Colon (tissue), 2 donors: Measurements from ENCODE around the gene ILDR1.
"Not testable (repeated sequence)": the region's sequence is repeated elsewhere in the genome, so short reads cannot be mapped to it uniquely, and the experiment has no call there.

Experiments
- FAIRE-seq: peaks from 2 replicates; lab custom pipeline; 2012; peaks lifted over from hg19 to GRCh38; lab: Jason Lieb, UNC
- donor health status: control.
- donor health status: control.

ILDR1 gene

DNA sequence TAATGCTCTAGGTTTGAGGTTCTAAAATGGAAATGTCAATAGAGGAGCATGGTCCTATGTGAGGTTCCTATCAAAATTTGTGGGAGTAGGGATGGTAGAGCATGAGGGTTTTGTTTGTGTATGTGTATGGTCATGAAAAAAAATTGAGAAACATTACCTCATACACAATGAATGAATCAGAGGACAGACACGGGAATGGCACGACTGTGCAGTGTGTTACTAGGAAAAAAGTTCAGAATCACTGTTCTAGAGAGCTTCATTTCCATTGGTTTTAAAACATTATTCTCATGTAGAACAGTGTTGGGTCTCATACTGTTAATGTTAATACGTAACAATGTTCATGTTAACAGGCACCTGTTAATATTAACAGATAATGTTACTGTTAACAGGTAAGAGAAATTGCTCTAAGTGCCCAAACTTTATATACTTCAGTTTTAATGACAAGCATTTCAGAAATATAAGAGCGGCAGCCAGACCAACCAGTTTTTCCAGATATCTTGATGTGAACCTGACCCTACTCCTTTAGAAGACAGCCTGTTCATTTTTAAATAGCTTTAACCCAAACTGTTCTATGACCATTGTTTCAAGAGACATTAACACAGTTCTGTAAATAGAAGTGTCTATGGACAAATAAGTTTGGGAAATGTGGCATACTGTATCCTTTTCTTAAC is 79.8 kb downstream of the ILDR1 start:
- no peak for FAIRE-seq

DNA sequence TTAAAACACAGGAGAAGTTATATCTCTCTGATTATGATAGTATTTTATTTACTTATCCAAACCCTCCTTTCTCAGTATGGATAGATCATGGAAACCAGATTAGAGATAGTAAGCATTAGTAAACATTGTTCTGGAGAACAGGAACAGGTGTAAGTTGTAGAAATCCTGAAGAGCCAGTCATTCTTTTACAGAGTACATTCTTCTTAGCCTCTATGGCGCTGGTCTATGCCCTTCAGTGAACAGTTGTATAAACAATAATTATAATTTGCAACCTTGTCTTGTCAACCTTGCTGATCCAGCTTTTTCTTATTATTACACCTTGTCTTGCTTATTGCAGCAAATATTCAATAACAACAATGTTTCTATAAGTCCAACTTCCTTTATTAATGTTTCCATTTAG is 80.5 kb downstream of the ILDR1 start:
- no peak for FAIRE-seq

DNA sequence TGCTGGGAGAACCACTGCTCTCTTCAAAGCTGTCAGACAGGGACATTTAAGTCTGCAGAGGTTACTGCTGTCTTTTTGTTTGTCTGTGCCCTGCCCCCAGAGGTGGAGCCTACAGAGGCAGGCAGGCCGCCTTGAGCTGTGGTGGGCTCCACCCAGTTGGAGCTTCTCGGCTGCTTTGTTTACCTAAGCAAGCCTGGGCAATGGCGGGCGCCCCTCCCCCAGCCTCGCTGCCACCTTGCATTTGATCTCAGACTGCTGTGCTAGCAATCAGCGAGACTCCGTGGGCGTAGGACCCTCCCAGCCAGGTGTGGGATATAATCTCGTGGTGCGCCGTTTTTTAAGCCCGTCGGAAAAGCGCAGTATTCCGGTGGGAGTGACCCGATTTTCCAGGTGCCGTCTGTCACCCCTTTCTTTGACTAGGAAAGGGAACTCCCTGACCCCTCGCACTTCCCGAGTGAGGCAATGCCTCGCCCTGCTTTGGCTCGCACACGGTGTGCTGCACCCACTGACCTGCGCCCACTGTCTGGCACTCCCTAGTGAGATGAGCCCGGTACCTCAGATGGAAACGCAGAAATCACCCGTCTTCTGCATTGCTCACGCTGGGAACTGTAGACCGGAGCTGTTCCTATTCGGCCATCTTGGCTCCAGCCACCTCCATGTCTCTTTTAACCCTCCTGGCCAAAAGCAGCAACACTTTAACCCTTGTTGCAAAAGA is 83.7 kb downstream of the ILDR1 start:
- FAIRE-seq = not testable (repeated sequence)
